ENCODE results near the gene C4A. TPM values are rescaled to one million over a fixed set of nuclear protein-coding genes. Genes with fewer than 3 reads are reported as not detected.
"Not testable (repeated sequence)": the region's sequence is repeated elsewhere in the genome, so short reads cannot be mapped to it uniquely, and the experiment has no call there.

The C4A gene
- total RNA-seq, 1 donor from 2014 or later = 6.8 TPM

- Mint-ChIP-seq H3K4me1 (peaks cover 39% of the 10 kb centered on the region), H3K4me3 (peak overlapping the region; percentile 98), H3K27ac (peak overlapping the region; percentile 100), H3K9me3 (no peaks in the 10 kb centered on the region), H3K36me3 (ENCODE audit: low read depth) (peaks cover 37% of the 10 kb centered on the region), H3K27me3 (no peaks in the 10 kb centered on the region)
- ChIA-PET POLR2A (interaction anchor here (0.7 to 5.2 kb wide), 16 partner anchors 11 to 1017 kb away, joined by 3 to 113 read pairs (median 4); partner anchors contain the start of genes C6orf47, CSNK2B, DDX39B and EHMT2), CTCF (interaction anchor here (1.2 to 1.4 kb wide), 2 partner anchors 14 to 20 kb away, joined by 4 read pairs; partner anchors contain the start of genes NELFE and SKIC2)
- intact Hi-C loops (cut with micrococcal nuclease) = loop anchor here (1.0 to 10.0 kb wide), 3 partner anchors 14 to 1232 kb away; partner anchors contain the start of genes HSD17B8, NEU1, RING1 and RXRB
- DNase-seq (no peak), ATAC-seq (ENCODE audit: low read depth) (no peak)
- TF ChIP-seq, protein P1, sequence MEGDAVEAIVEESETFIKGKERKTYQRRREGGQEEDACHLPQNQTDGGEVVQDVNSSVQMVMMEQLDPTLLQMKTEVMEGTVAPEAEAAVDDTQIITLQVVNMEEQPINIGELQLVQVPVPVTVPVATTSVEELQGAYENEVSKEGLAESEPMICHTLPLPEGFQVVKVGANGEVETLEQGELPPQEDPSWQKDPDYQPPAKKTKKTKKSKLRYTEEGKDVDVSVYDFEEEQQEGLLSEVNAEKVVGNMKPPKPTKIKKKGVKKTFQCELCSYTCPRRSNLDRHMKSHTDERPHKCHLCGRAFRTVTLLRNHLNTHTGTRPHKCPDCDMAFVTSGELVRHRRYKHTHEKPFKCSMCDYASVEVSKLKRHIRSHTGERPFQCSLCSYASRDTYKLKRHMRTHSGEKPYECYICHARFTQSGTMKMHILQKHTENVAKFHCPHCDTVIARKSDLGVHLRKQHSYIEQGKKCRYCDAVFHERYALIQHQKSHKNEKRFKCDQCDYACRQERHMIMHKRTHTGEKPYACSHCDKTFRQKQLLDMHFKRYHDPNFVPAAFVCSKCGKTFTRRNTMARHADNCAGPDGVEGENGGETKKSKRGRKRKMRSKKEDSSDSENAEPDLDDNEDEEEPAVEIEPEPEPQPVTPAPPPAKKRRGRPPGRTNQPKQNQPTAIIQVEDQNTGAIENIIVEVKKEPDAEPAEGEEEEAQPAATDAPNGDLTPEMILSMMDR (IDR thresholded peaks at IDR 0.05) = no peak
These were observed 9.0 kb upstream of the C4A start for GRCh38 chr6:31972709-31973350.

DNA sequence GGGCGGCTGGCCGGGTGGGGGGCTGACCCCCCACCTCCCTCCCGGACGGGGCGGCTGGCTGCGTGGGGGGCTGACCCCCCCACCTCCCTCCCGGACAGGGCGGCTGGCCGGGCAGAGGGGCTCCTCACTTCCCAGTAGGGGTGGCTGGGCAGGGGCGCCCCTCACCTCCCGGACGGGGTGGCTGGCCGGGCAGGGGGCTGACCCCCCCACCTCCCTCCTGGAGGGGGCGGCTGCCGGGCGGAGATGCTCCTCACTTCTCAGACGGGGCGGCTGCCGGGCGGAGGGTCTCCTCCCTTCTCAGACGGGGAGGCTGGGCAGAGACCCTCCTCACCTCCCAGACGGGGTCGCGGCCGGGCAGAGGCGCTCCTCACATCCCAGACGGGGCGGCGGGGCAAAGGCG, 5.8 kb upstream of the C4A start:
- H3K4me1 Mint-ChIP-seq = peaks cover 25% of the 10 kb centered on the region
- H3K36me3 Mint-ChIP-seq (ENCODE audit: low read depth) = peaks cover 23% of the 10 kb centered on the region
- intact Hi-C loops (cut with micrococcal nuclease) = loop anchor here (10.0 kb wide), 1 partner anchor 1229 kb away; the partner anchor contains the start of genes HSD17B8, RING1, RXRB and SLC39A7
- H3K27ac Mint-ChIP-seq; CTCF ChIA-PET; H3K27me3 Mint-ChIP-seq; DNase-seq; ATAC-seq (ENCODE audit: low read depth); H3K9me3 Mint-ChIP-seq; H3K4me3 Mint-ChIP-seq: not testable (repeated sequence)
- POLR2A ChIA-PET = interaction anchor here (0.7 kb wide), 2 partner anchors 724 to 844 kb away, joined by 3 read pairs; no protein-coding TSS in a partner anchor

DNA sequence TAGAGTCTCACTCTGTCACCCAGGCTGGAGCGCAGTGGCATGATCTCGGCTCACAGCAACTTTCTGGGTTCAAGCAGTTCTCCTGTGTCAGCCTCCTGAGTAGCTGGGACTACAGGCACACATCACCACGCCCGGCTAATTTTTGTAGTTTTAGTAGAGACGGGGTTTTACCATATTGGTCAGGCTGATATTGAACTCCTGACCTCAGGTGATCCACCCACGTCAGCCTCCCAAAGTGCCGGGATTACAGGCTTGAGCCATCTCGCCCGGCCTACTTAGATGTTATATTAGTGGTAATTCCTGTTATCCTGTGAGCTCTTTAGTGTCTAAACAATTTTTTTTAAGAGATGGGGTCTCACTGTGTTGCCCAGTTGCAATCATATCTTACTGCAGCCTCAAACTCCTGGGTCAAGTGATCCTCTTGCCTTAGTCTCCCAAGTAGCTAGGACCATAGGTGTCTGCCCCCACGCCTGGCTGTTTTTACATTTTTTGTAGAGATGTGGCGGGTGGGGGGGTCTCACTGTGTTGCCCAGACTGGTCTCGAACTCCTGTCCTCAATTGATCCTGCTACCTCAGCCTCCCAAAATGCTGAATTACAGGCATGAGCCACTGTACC, 3.9 kb upstream of the C4A start:
- CTCF ChIA-PET = no interaction called here
- peaks cover 8% of the 10 kb centered on the region for H3K4me1 Mint-ChIP-seq
- no peak overlapping the region for H3K27ac Mint-ChIP-seq
- H3K4me3 Mint-ChIP-seq = no peak overlapping the region
- peaks cover 15% of the 10 kb centered on the region for H3K36me3 Mint-ChIP-seq (ENCODE audit: low read depth)
- DNase-seq = no peak
- no peak for ATAC-seq (ENCODE audit: low read depth)
- H3K9me3 Mint-ChIP-seq = no peaks in the 10 kb centered on the region
- intact Hi-C loops (cut with micrococcal nuclease) = loop anchor here (10.0 kb wide), 1 partner anchor 1227 kb away; the partner anchor contains the start of genes HSD17B8, RING1, RXRB and SLC39A7
- POLR2A ChIA-PET = interaction anchor here (1.2 kb wide), 1 partner anchor 19 kb away, joined by 3 read pairs; the partner anchor contains the start of genes NELFE and SKIC2
- TF ChIP-seq, protein P1 (IDR thresholded peaks at IDR 0.05) = no peak
- H3K27me3 Mint-ChIP-seq = no peaks in the 10 kb centered on the region

DNA sequence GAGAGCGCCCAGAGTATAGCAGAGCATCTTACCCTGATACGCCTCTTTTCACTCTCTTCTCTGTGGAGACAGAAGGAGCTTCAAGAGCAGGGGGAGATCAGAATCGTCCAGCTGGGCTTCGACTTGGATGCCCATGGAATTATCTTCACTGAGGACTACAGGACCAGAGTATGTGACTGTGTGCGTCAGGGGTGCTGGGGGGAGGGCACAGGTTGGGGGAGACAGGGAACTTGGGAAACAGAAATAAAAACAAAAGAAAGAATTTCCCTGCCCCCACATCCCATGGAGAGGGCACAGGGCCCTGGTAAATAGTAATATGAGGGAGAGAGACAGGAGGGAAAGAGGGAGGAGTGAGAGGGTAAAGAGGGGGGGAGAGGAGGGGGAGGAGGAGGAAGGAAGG, 3.0 kb upstream of the C4A start:
- intact Hi-C loops (cut with micrococcal nuclease) = loop anchor here (10.0 kb wide), 1 partner anchor 1226 kb away; the partner anchor contains the start of genes HSD17B8, RING1, RXRB and SLC39A7
- ChIA-PET CTCF (no interaction called here), POLR2A (interaction anchor here (1.2 kb wide), 1 partner anchor 20 kb away, joined by 3 read pairs; the partner anchor contains the start of genes NELFE and SKIC2)
- Mint-ChIP-seq H3K27me3 (no peaks in the 10 kb centered on the region), H3K27ac (no peak overlapping the region), H3K36me3 (ENCODE audit: low read depth) (peaks cover 15% of the 10 kb centered on the region), H3K9me3 (no peaks in the 10 kb centered on the region), H3K4me1 (no peaks in the 10 kb centered on the region), H3K4me3 (no peak overlapping the region)
- TF ChIP-seq, protein P1 (IDR thresholded peaks at IDR 0.05) = no peak
- ATAC-seq (ENCODE audit: low read depth) = no peak
- DNase-seq = no peak

- Mint-ChIP-seq H3K27ac (no peak overlapping the region), H3K36me3 (ENCODE audit: low read depth) (peaks cover 15% of the 10 kb centered on the region), H3K4me3 (no peak overlapping the region), H3K27me3 (no peaks in the 10 kb centered on the region), H3K4me1 (no peaks in the 10 kb centered on the region), H3K9me3 (no peaks in the 10 kb centered on the region)
- TF ChIP-seq, protein P1 (IDR thresholded peaks at IDR 0.05) = no peak
- DNase-seq (no peak), ATAC-seq (ENCODE audit: low read depth) (no peak)
- ChIA-PET POLR2A (no interaction called here), CTCF (no interaction called here)
- intact Hi-C loops (cut with micrococcal nuclease) = loop anchor here (10.0 kb wide), 1 partner anchor 1225 kb away; the partner anchor contains the start of genes HSD17B8, RING1, RXRB and SLC39A7
These were observed 2.5 kb upstream of the C4A start for GRCh38 chr6:31979238-31979898.

DNA sequence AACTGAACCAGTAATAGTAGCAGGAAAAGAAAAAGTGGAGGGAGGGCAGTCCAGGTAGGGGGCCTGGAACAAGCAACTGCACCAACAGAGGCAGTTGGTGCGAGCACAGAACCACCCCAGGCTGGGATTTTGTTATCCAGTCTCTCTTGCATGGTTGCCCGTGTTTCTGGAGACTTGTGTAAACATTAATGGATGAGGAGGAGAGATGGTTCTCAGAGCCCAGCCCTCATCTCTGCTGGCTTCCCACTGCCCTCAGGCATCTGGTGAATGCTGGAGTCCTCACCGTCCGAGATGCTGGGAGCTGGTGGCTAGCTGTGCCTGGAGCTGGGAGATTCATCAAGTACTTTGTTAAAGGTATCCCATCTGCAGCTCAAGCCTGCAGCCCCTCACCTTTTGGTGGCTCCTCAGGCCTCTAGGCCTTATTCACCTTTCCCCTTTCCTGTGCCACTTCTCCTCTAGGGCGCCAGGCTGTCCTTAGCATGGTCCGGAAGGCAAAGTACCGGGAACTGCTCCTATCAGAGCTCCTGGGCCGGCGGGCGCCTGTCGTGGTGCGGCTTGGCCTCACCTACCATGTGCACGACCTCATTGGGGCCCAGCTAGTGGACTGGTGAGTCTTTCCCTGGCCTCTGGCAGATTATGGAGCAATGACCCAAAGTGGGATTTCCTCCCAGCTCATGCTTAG, 1.5 kb upstream of the C4A start:
- H3K4me1 Mint-ChIP-seq; POLR2A ChIA-PET; H3K27me3 Mint-ChIP-seq; CTCF ChIA-PET; H3K9me3 Mint-ChIP-seq; H3K27ac Mint-ChIP-seq; H3K4me3 Mint-ChIP-seq; DNase-seq; ATAC-seq (ENCODE audit: low read depth); intact Hi-C loops (cut with micrococcal nuclease): not testable (repeated sequence)
- H3K36me3 Mint-ChIP-seq (ENCODE audit: low read depth) = peaks cover 15% of the 10 kb centered on the region

- CTCF ChIA-PET; H3K27ac Mint-ChIP-seq; H3K27me3 Mint-ChIP-seq; ATAC-seq (ENCODE audit: low read depth); H3K4me1 Mint-ChIP-seq; DNase-seq; intact Hi-C loops (cut with micrococcal nuclease); POLR2A ChIA-PET; H3K9me3 Mint-ChIP-seq; H3K4me3 Mint-ChIP-seq: not testable (repeated sequence)
- H3K36me3 Mint-ChIP-seq (ENCODE audit: low read depth) = peaks cover 15% of the 10 kb centered on the region
These were observed 859 bp upstream of the C4A start for GRCh38 chr6:31980998-31981397.
